CD8-positive, alpha-beta memory T cell (primary cell): Measurements from ENCODE around the gene ILDR1. TPM values are rescaled to one million over a fixed set of nuclear protein-coding genes. Genes with fewer than 3 reads are reported as not detected.
A peak's percentile ranks its signal among the peaks of the same experiment; 100 is the strongest.

Experiments
- CTCF ChIA-PET: fragments of 350-600 bp; sonication (Branson Sonifier 250); formaldehyde crosslinking; loops from one replicate; lab custom pipeline; 2021; ENCODE audit warnings: antibody characterized with exemption; lab: Charles Lee
- POLR2A ChIA-PET: fragments of 350-600 bp; sonication (Branson Sonifier 250); formaldehyde crosslinking; loops from one replicate; lab custom pipeline; 2021; ENCODE audit warnings: antibody characterized with exemption; lab: Charles Lee
- DNase-seq, 5 donors: peaks; one replicate each; pipeline versions ENCODE4 v3.0.0 to v3.0.0-alpha.2; 2020 to 2022; ENCODE audit warnings: mixed read lengths in 1 of 5
- H3K27ac ChIP-seq: one replicate; pipeline ENCODE4 v1.7.0; 2013; ENCODE audit warnings: low read depth, mild to moderate bottlenecking, low read length, moderate library complexity
- H3K27me3 ChIP-seq: 2 replicates; pipeline ENCODE4 v1.7.0; 2013; ENCODE audit warnings: low read length, mild to moderate bottlenecking; ENCODE audit not compliant: insufficient read depth, poor library complexity, severe bottlenecking
- H3K36me3 ChIP-seq: 2 replicates; pipeline ENCODE4 v1.7.0; 2013; ENCODE audit warnings: mild to moderate bottlenecking, low read length, moderate library complexity; ENCODE audit not compliant: insufficient read depth
- H3K4me1 ChIP-seq: 2 replicates; pipeline ENCODE4 v1.7.0; 2013; ENCODE audit warnings: mild to moderate bottlenecking, low read length, moderate library complexity; ENCODE audit not compliant: insufficient read depth
- H3K4me3 ChIP-seq: 2 replicates; pipeline ENCODE4 v1.7.0; 2013; ENCODE audit warnings: mild to moderate bottlenecking, low read length
- H3K9me3 ChIP-seq: 2 replicates; pipeline ENCODE4 v1.7.0; 2013; ENCODE audit warnings: mild to moderate bottlenecking, low read length
- H3K27ac Mint-ChIP-seq, 8 donors: one replicate each; pipeline ENCODE4 v1.8.0; 2020 to 2021; ENCODE audit warnings: mixed read lengths in 8 of 8, mild to moderate bottlenecking in 6 of 8, inconsistent platforms in 3 of 8, moderate library complexity in 3 of 8
- H3K27me3 Mint-ChIP-seq, 2 donors: one replicate each; pipeline ENCODE4 v1.8.0; 2020 to 2021; ENCODE audit warnings: mixed read lengths in 2 of 2, mild to moderate bottlenecking in 1 of 2, moderate library complexity in 1 of 2
- H3K36me3 Mint-ChIP-seq, 3 donors: one replicate each; pipeline ENCODE4 v1.8.0; 2020 to 2021; ENCODE audit warnings: mixed read lengths in 3 of 3, inconsistent platforms in 1 of 3, mild to moderate bottlenecking in 1 of 3
- H3K4me1 Mint-ChIP-seq, 3 donors: one replicate each; pipeline ENCODE4 v1.8.0; 2020 to 2021; ENCODE audit warnings: mixed read lengths in 3 of 3, inconsistent platforms in 1 of 3, mild to moderate bottlenecking in 1 of 3
- H3K4me3 Mint-ChIP-seq, 7 donors: one replicate each; pipeline ENCODE4 v1.8.0; 2020 to 2021; ENCODE audit warnings: mixed read lengths in 7 of 7, mild to moderate bottlenecking in 6 of 7, moderate library complexity in 4 of 7, inconsistent platforms in 2 of 7
- H3K9me3 Mint-ChIP-seq, 5 donors: one replicate each; pipeline ENCODE4 v1.8.0; 2020 to 2022; ENCODE audit warnings: mixed read lengths in 5 of 5, mild to moderate bottlenecking in 3 of 5, moderate library complexity in 2 of 5, inconsistent platforms in 1 of 5
- polyA plus RNA-seq: library from polyadenylated mRNA; unstranded; fragments of 300-500 nt; fragmentation: Illumina TruSeq; gene quantifications from one replicate; pipeline ENCODE4 v1.2.3, GENCODE V29; 2021
- total RNA-seq, 2 experiments: library from RNA; stranded (reverse); gene quantifications; one replicate each; pipeline ENCODE4 v1.2.3, GENCODE V29; 2021

Gene ILDR1
- total and polyA plus RNA-seq, 3 experiments from 2014 or later = not detected

GRCh38 chr3:122013448-122013925, 8.6 kb downstream of the ILDR1 start:
- Mint-ChIP-seq H3K4me3 (no peak overlapping the region), H3K4me1 (no peaks in the 10 kb centered on the region), H3K27ac (no peak overlapping the region), H3K27me3 (peaks cover 4 to 26% of the 10 kb centered on the region in 2 donors), H3K36me3 (no peaks in the 10 kb centered on the region), H3K9me3 (no peaks in the 10 kb centered on the region)
- no peaks in the 10 kb centered on the region for H3K36me3 ChIP-seq
- H3K27ac ChIP-seq = no peak overlapping the region
- H3K27me3 ChIP-seq = no peaks in the 10 kb centered on the region
- no peaks in the 10 kb centered on the region for H3K4me1 ChIP-seq
- no peak for DNase-seq
- H3K4me3 ChIP-seq = no peak overlapping the region
- ChIA-PET POLR2A (no interaction called here), CTCF (no interaction called here)
- no peaks in the 10 kb centered on the region for H3K9me3 ChIP-seq

- DNase-seq = no peak
- Histone ChIP-seq H3K27ac (no peak overlapping the region), H3K36me3 (no peaks in the 10 kb centered on the region), H3K4me1 (no peaks in the 10 kb centered on the region), H3K9me3 (no peaks in the 10 kb centered on the region), H3K4me3 (no peak overlapping the region), H3K27me3 (no peaks in the 10 kb centered on the region)
- Mint-ChIP-seq H3K4me1 (no peaks in the 10 kb centered on the region), H3K27me3 (peaks cover 4 to 20% of the 10 kb centered on the region in 2 donors), H3K27ac (no peak overlapping the region), H3K9me3 (no peaks in the 10 kb centered on the region), H3K4me3 (no peak overlapping the region), H3K36me3 (no peaks in the 10 kb centered on the region)
- ChIA-PET CTCF (no interaction called here), POLR2A (no interaction called here)
Measured at GRCh38 chr3:122012821-122013220, 9.2 kb downstream of the ILDR1 start.

DNA sequence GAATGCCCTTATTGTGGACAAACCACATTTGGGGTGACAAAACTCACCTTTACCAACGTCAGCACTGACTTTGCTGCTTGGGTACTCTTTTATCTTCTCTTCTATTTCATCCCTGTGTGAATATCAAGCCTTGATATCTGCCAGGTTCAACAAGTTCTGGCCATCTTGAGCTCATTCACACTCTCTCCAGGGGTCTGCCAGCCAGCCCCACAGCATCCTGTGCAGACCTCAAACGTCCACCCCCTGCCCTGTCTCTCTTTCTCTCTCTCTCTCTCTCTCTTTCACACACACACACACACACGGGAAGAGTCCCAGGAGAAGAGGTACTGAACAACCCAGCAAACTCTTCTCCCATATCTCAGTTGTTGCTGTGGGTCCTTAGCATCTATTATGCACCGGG, 10.7 kb downstream of the ILDR1 start:
- Histone ChIP-seq H3K27ac (no peak overlapping the region), H3K4me1 (no peaks in the 10 kb centered on the region), H3K9me3 (no peaks in the 10 kb centered on the region), H3K4me3 (no peak overlapping the region), H3K36me3 (no peaks in the 10 kb centered on the region), H3K27me3 (no peaks in the 10 kb centered on the region)
- no peak overlapping the region for H3K27ac Mint-ChIP-seq
- peaks cover 2 to 12% of the 10 kb centered on the region in 2 donors for H3K27me3 Mint-ChIP-seq
- no peak for DNase-seq
- ChIA-PET CTCF (interaction anchor here (1.3 kb wide), 1 partner anchor 9 kb away, joined by 3 read pairs; no protein-coding TSS in a partner anchor), POLR2A (no interaction called here)
- no peaks in the 10 kb centered on the region for H3K36me3 Mint-ChIP-seq
- no peaks in the 10 kb centered on the region for H3K9me3 Mint-ChIP-seq
- H3K4me1 Mint-ChIP-seq = no peaks in the 10 kb centered on the region
- no peak overlapping the region for H3K4me3 Mint-ChIP-seq

GRCh38 chr3:122010506-122010905, 11.5 kb downstream of the ILDR1 start:
- Histone ChIP-seq H3K36me3 (no peaks in the 10 kb centered on the region), H3K27me3 (no peaks in the 10 kb centered on the region), H3K4me1 (no peaks in the 10 kb centered on the region), H3K4me3 (no peak overlapping the region), H3K27ac (no peak overlapping the region), H3K9me3 (no peaks in the 10 kb centered on the region)
- Mint-ChIP-seq H3K36me3 (no peaks in the 10 kb centered on the region), H3K27ac (no peak overlapping the region), H3K4me1 (no peaks in the 10 kb centered on the region), H3K4me3 (no peak overlapping the region), H3K9me3 (no peaks in the 10 kb centered on the region), H3K27me3 (peaks cover 2 to 5% of the 10 kb centered on the region in 2 donors)
- CTCF ChIA-PET = interaction anchor here (0.9 to 1.3 kb wide), 2 partner anchors 9 to 10 kb away, joined by 3 to 4 read pairs; no protein-coding TSS in a partner anchor
- DNase-seq = no peak
- POLR2A ChIA-PET = no interaction called here

DNA sequence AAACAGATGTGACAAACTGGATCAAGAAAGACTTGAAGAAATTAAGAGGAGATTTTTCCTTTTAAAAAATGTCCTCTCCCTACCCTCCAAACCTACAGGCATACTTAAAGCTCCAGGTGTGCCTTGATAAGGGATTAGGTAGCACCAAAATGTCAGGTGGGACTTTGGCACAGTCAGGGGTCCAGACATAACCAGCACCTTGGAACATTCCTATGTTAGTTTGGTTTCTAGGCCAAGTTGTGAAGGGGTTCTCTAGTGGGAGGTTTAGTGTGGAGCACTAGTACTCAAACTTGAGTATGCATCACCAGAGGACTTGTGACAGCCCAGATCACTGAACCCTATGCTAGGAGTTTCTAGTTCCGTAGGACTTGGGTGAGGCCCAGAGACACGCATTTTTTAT, 13.9 kb downstream of the ILDR1 start:
- DNase-seq = no peak
- ChIA-PET POLR2A (no interaction called here), CTCF (no interaction called here)
- Histone ChIP-seq H3K4me1 (no peaks in the 10 kb centered on the region), H3K9me3 (no peaks in the 10 kb centered on the region), H3K27me3 (no peaks in the 10 kb centered on the region), H3K27ac (no peak overlapping the region), H3K36me3 (no peaks in the 10 kb centered on the region), H3K4me3 (no peak overlapping the region)
- H3K4me1 Mint-ChIP-seq = peaks cover 0 to 3% (median 0%) of the 10 kb centered on the region in 3 donors
- no peak overlapping the region for H3K27ac Mint-ChIP-seq
- no peaks in the 10 kb centered on the region for H3K36me3 Mint-ChIP-seq
- peaks cover 1 to 19% of the 10 kb centered on the region in 2 donors for H3K27me3 Mint-ChIP-seq
- H3K4me3 Mint-ChIP-seq = no peak overlapping the region
- H3K9me3 Mint-ChIP-seq = no peaks in the 10 kb centered on the region

DNA sequence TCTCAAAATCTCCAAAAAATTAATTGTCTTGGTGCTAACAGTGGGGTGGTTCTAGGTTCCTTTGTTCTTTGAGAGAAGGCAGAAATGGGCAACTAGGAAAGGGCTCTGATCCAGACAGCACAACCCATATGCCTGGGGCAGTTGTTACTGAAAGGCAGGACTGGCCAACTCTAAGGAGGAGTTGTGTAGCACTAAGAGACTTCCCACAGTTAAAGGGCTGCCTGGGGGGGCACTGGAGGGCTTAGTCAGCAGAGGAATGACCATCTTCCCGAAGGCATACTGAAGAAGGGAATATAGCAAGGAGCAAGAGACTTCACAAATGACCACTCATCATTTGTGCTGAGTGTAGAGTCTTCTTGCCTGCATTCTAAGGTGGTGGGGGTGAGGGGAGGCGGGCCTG, 15.8 kb downstream of the ILDR1 start:
- H3K36me3 Mint-ChIP-seq = peaks cover 0 to 2% (median 0%) of the 10 kb centered on the region in 3 donors
- Histone ChIP-seq H3K9me3 (no peaks in the 10 kb centered on the region), H3K27ac (no peak overlapping the region), H3K4me3 (no peak overlapping the region), H3K27me3 (no peaks in the 10 kb centered on the region), H3K36me3 (no peaks in the 10 kb centered on the region), H3K4me1 (no peaks in the 10 kb centered on the region)
- H3K4me1 Mint-ChIP-seq = peaks cover 0 to 3% (median 0%) of the 10 kb centered on the region in 3 donors
- ChIA-PET CTCF (no interaction called here), POLR2A (no interaction called here)
- no peak overlapping the region for H3K4me3 Mint-ChIP-seq
- no peaks in the 10 kb centered on the region for H3K9me3 Mint-ChIP-seq
- no peak overlapping the region for H3K27ac Mint-ChIP-seq
- peaks cover 1 to 32% of the 10 kb centered on the region in 2 donors for H3K27me3 Mint-ChIP-seq
- DNase-seq = no peak

GRCh38 chr3:122004991-122005565, 17.0 kb downstream of the ILDR1 start:
- Mint-ChIP-seq H3K4me3 (no peak overlapping the region), H3K36me3 (peaks cover 0 to 2% (median 0%) of the 10 kb centered on the region in 3 donors), H3K4me1 (peaks cover 0 to 3% (median 0%) of the 10 kb centered on the region in 3 donors), H3K27ac (peak overlapping the region in 1 of 8 donors; percentile 31), H3K27me3 (peaks cover 1 to 40% of the 10 kb centered on the region in 2 donors), H3K9me3 (no peaks in the 10 kb centered on the region)
- H3K4me3 ChIP-seq = no peak overlapping the region
- no peaks in the 10 kb centered on the region for H3K4me1 ChIP-seq
- ChIA-PET POLR2A (no interaction called here), CTCF (no interaction called here)
- H3K9me3 ChIP-seq = no peaks in the 10 kb centered on the region
- no peaks in the 10 kb centered on the region for H3K36me3 ChIP-seq
- no peak for DNase-seq
- no peak overlapping the region for H3K27ac ChIP-seq
- no peaks in the 10 kb centered on the region for H3K27me3 ChIP-seq

DNA sequence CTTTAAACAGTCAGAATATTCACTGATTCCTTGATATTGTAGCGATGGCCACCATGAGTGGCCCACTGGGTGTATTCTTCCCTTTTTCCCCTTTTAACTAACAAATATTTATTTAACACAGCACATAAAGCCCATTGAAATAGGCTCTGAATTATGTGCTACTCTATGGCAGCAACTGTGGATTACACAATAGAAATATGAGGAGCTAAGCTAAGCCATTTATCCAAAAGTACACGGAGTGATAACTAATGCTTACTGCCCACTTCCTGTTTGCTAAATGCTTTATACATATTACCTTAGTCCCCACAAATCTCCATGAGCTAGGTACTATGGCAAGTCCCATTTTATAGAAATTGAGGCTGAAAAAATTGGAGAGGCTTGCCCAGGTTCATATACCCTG, 17.9 kb downstream of the ILDR1 start:
- peaks cover 1 to 40% of the 10 kb centered on the region in 2 donors for H3K27me3 Mint-ChIP-seq

More for the DNA sequence above, 17.9 kb downstream of the ILDR1 start:
- H3K4me1 ChIP-seq = no peaks in the 10 kb centered on the region
- no peaks in the 10 kb centered on the region for H3K9me3 ChIP-seq
- no peaks in the 10 kb centered on the region for H3K27me3 ChIP-seq
- Mint-ChIP-seq H3K4me1 (peaks cover 0 to 3% (median 0%) of the 10 kb centered on the region in 3 donors), H3K9me3 (no peaks in the 10 kb centered on the region), H3K4me3 (no peak overlapping the region), H3K27ac (no peak overlapping the region), H3K36me3 (peaks cover 0 to 2% (median 0%) of the 10 kb centered on the region in 3 donors)
- no peak overlapping the region for H3K4me3 ChIP-seq
- ChIA-PET CTCF (no interaction called here), POLR2A (no interaction called here)
- H3K36me3 ChIP-seq = no peaks in the 10 kb centered on the region
- no peak for DNase-seq
- H3K27ac ChIP-seq = no peak overlapping the region
